Dendritic cell treated with granulocyte-macrophage colony-stimulating factor and Interleukin-4, amounts not matched to agents 40 ng/mL and 50 ng/mL, for 4 days (primary cell): Measurements from ENCODE around the gene DLG4.
"Not testable (repeated sequence)": the region's sequence is repeated elsewhere in the genome, so short reads cannot be mapped to it uniquely, and the experiment has no call there.

Experiments used
- H3K27ac Mint-ChIP-seq: one replicate; pipeline ENCODE4 v1.8.0; 2022; ENCODE audit warnings: mild to moderate bottlenecking, mixed read lengths
- H3K27me3 Mint-ChIP-seq: one replicate; pipeline ENCODE4 v1.8.0; 2022; ENCODE audit warnings: mild to moderate bottlenecking, mixed read lengths
- H3K36me3 Mint-ChIP-seq: one replicate; pipeline ENCODE4 v1.8.0; 2022; ENCODE audit warnings: low read depth, mixed read lengths
- H3K4me1 Mint-ChIP-seq: one replicate; pipeline ENCODE4 v1.8.0; 2022; ENCODE audit warnings: low read depth, mixed read lengths
- H3K4me3 Mint-ChIP-seq: one replicate; pipeline ENCODE4 v1.8.0; 2022; ENCODE audit warnings: mild to moderate bottlenecking, moderate library complexity, mixed read lengths
- H3K9me3 Mint-ChIP-seq: one replicate; pipeline ENCODE4 v1.8.0; 2022; ENCODE audit warnings: mixed read lengths
- intact Hi-C: fragments of 100-400 bp; cut with micrococcal nuclease; formaldehyde crosslinking; loops from one replicate; pipeline ENCODE4 v1.15.0; 2022

The DLG4 gene

DNA sequence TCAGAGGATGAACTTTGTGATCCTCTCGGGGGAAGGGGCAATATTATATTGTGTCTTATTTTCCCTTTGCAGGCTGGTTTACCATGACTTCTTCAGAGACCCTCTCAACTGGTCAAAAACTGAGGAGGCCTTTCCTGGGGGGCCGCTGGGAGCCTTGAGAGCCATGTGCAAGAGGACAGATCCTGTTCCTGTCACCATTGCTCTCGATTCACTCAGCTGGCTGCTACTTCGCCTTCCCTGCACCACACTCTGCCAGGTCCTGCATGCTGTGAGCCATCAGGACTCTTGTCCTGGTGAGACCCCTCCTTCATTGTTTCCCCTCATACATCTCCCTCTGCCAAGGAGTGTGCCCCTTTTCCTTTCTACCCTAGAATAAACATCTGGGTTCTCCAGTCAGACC, 34.9 kb upstream of the DLG4 start:
- intact Hi-C loops, result loop anchor here (5.0 kb wide), 2 partner anchors 37 to 53 kb away; partner anchors contain the start of genes ACADVL, DLG4 and EIF5A
- no peak overlapping the region for H3K4me3 Mint-ChIP-seq
- no peaks in the 10 kb centered on the region for H3K9me3 Mint-ChIP-seq
- peaks cover 87% of the 10 kb centered on the region for H3K36me3 Mint-ChIP-seq
- peaks cover 49% of the 10 kb centered on the region for H3K4me1 Mint-ChIP-seq
- peak overlapping the region; percentile 61 for H3K27ac Mint-ChIP-seq
- H3K27me3 Mint-ChIP-seq, result no peaks in the 10 kb centered on the region

DNA sequence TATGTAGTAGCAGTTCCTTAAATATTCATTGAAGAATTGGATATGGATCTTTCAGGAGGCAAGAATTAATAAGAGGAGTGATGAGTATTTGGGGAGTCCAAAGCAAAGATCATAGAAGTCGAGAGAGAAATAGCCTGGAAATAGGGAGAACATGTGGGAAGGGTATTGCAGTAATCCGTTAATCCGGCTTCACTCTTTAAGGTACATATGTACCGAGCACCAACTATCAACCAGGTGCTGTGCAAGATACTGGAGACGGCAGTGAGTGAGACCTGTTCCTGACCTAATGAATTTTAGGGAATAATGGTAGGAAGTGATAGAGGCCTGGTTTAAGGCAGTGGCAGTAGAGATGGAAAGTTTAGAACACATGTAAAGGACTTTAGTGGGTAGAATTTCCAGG, 33.4 kb upstream of the DLG4 start:
- peaks cover 48% of the 10 kb centered on the region for H3K4me1 Mint-ChIP-seq
- intact Hi-C loops, result loop anchor here (5.0 kb wide), 2 partner anchors 36 to 54 kb away; partner anchors contain the start of genes ACADVL, DLG4 and EIF5A
- no peaks in the 10 kb centered on the region for H3K27me3 Mint-ChIP-seq
- H3K9me3 Mint-ChIP-seq, result no peaks in the 10 kb centered on the region
- peak overlapping the region; percentile 96 for H3K4me3 Mint-ChIP-seq
- peak overlapping the region; percentile 100 for H3K27ac Mint-ChIP-seq
- H3K36me3 Mint-ChIP-seq, result peaks cover 88% of the 10 kb centered on the region

DNA sequence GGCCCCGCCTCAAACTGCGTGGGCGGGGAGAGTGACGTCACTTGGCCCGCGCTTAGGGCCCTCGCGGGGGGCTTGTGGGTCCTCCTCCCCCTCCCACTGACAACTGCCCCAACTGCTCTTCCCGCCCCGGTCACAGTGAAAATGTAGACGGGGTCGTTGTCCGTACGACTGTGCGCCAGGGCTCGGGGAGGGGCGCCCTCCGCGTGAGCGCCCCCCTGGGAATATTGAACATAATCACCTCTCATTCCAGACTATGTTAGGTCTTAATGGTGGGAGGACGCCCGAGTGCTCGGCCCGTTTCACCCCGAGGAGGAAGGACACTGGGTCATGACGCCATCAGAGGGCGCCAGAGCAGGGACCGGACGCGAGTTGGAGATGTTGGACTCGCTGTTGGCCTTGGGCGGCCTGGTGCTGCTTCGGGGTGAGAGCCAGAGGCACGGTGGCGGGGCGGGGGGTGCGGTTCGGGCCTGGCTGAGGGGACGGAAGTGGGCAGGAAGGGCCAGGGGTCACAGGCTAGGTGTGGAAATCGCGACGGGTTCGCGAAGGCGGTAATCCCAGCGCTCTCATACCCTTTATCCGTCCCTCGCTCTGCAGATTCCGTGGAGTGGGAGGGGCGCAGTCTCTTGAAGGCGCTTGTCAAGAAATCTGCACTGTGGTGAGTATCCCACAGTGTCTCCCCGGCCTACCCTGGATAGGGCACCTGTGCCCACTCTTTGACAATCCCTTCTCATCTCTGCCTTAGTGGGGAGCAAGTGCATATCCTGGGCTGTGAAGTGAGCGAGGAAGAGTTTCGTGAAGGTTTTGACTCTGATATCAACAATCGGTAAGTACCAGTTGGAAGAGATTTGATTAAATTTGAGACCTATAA, 32.8 kb upstream of the DLG4 start, which contains the start of gene ELP5:
ELP5 (plus strand) TSS at position 40 of the 868 bp plus-strand sequence; CDS start at position 376, 336 bp downstream.
- Mint-ChIP-seq H3K4me1 (peaks cover 46% of the 10 kb centered on the region), H3K36me3 (peaks cover 82% of the 10 kb centered on the region), H3K27ac (peak within 1 kb of the TSS; percentile 100), H3K9me3 (no peaks in the 10 kb centered on the region), H3K27me3 (no peaks in the 10 kb centered on the region), H3K4me3 (peak within 1 kb of the TSS; percentile 96)
- intact Hi-C loops, result loop anchor here (1.0 to 5.0 kb wide), 5 partner anchors 10 to 55 kb away; partner anchors contain the start of genes ACADVL, DLG4, EIF5A and GABARAP

DNA sequence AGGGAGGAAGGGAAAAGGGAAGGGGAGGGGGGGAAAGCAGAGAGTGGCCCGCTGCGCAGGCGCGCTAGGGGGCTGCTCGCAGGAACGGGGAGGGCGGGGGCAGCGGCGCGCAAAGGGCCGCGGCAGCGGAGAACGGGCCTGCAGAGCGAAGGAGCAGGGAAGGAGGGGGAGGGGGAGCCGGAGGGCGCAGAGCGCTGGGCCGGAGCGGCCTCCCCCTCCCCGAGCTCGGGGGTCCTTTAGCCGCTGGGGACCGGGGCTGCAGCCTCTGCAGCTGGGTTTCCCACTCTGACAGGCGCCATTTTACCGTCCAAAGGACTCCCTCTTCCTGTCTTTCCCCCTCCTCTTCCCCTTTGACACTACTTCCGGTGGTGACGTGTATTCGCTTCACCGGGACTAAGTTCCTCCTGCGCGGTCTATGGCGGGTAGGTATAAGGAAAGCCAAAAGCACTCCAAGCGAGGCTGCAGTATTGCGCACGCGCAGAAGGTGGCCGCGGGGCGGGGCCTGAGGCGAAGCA, 32.1 kb upstream of the DLG4 start, which contains the start of gene CTDNEP1:
CTDNEP1 (minus strand) TSS at position 74 of the 515 bp plus-strand sequence. CDS start 438 bp downstream, outside the sequence.
- peak within 1 kb of the TSS; percentile 100 for H3K27ac Mint-ChIP-seq
- H3K4me1 Mint-ChIP-seq, result peaks cover 50% of the 10 kb centered on the region
- intact Hi-C loops, result loop anchor here (1.0 to 5.0 kb wide), 5 partner anchors 9 to 56 kb away; partner anchors contain the start of genes ACADVL, DLG4, EIF5A and GABARAP
- H3K36me3 Mint-ChIP-seq, result peaks cover 82% of the 10 kb centered on the region
- H3K27me3 Mint-ChIP-seq, result no peaks in the 10 kb centered on the region
- H3K9me3 Mint-ChIP-seq, result no peaks in the 10 kb centered on the region
- H3K4me3 Mint-ChIP-seq, result peak within 1 kb of the TSS; percentile 96

DNA sequence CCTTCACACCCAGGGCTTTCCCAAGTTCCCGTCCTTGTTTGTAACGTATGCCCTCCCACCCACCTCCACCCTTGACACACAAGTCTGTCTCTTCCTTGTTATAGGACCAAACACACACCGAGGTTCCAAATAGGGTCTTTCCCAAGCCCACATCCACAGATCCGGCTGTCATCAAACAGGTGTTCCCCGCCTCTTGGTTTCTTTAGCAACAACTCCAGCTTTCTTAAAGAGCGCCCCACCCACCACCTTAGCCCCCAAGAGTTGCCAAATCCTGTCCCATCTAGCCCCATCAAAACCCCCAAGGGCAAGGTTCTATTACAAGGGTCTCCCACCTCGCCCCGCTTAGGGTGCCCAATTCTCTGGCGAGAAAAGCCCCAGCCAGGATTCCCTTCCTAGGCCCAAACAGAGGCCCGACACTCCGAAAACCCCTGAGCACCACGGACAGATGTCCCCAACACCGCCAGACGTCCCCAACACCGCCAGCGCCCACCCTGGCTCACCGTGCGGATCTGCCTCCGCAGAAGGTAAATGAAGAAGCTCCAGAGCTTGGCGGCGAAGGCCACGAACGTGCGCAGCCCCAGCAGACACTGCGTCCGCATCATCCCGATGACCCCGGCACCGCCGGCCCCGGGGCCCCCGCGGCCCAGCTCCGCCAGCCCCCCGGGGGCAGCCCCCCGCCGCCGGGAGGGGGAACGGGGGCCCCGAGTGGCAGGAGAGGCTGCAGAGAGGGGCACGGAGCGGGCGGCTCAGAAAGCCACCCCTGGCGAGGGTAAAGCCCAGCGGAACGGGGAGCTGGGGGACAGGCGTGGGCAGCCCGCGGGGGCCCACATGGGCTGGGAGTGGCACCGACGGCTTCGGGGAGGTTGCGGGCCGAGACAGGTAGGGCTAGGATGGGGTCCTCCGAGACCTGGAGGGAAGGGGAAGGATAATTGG, 31.3 kb upstream of the DLG4 start:
- H3K9me3 Mint-ChIP-seq, result no peaks in the 10 kb centered on the region
- peaks cover 58% of the 10 kb centered on the region for H3K4me1 Mint-ChIP-seq
- no peaks in the 10 kb centered on the region for H3K27me3 Mint-ChIP-seq
- intact Hi-C loops, result loop anchor here (5.0 kb wide), 2 partner anchors 34 to 56 kb away; partner anchors contain the start of genes ACADVL, DLG4 and EIF5A
- H3K27ac Mint-ChIP-seq, result peak overlapping the region; percentile 100
- H3K4me3 Mint-ChIP-seq, result peak overlapping the region; percentile 96
- H3K36me3 Mint-ChIP-seq, result peaks cover 82% of the 10 kb centered on the region

DNA sequence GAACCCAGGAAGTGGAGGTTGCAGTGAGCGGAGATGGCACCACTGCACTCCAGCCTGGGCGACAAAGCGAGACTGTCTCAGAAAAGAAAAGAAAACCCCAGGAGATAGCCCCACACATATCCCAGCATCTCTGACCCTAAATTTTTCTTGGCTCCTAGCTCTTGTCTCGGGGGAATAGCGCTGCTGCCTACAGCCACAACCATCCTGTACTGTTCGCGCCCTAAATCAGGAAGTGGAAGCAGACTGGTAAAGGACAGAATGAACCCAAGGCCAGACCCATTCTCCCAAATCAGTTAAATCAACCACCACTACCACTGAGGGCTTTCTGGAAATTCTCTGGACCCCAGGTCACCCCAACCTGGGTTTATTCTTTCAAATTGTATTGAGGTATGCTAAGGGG, 30.2 kb upstream of the DLG4 start:
- Mint-ChIP-seq H3K27me3 (no peaks in the 10 kb centered on the region), H3K4me3 (peak overlapping the region; percentile 96), H3K9me3 (no peaks in the 10 kb centered on the region), H3K27ac (peak overlapping the region; percentile 100), H3K36me3 (peaks cover 80% of the 10 kb centered on the region), H3K4me1 (peaks cover 59% of the 10 kb centered on the region)
- intact Hi-C loops, result loop anchor here (5.0 kb wide), 2 partner anchors 33 to 57 kb away; partner anchors contain the start of genes ACADVL, DLG4 and EIF5A

DNA sequence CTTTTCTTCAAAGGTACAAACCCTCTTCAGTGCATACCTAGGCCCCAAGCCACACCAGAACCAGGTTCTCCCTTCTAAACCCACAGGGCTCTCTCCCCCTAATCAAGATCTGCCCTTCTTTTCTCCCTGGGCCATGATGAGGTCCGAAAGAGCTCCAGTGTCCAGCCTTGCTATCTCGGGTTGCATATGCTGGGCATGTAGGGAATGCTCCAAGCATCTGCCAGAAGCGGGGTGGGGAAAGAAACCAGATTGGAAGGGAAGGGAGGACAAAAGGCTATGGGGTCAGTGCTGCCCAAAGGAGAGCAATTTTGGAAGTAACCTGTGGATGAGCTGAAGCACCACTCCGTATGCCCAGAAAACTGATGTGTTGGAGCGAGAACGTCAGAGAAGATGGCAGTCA, 29.6 kb upstream of the DLG4 start:
- no peaks in the 10 kb centered on the region for H3K27me3 Mint-ChIP-seq
- no peaks in the 10 kb centered on the region for H3K9me3 Mint-ChIP-seq
- peaks cover 80% of the 10 kb centered on the region for H3K36me3 Mint-ChIP-seq
- H3K4me3 Mint-ChIP-seq, result peak overlapping the region; percentile 96
- intact Hi-C loops, result no loop called here
- H3K4me1 Mint-ChIP-seq, result peaks cover 61% of the 10 kb centered on the region
- H3K27ac Mint-ChIP-seq, result peak overlapping the region; percentile 100

DNA sequence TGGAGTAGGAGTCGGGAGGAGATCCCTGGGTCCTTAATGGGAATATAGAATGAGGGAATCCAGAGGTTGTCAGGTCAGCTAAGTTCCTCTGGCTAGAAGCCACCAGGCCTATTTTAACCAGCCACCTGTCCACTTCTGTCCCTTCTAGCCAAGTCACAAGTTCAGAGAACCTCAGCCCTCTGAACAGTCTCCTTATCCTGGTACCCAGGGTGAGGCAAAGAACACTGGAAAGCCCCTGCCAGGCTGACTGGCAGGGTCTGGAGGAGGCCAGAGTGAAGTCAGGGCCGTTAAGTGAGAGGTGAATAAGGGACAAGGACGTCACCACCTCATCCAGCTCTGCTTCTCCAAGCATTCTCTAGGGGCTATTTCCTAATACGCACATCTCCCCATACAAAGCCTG, 29.2 kb upstream of the DLG4 start:
- Mint-ChIP-seq H3K4me3 (no peak overlapping the region), H3K4me1 (peaks cover 65% of the 10 kb centered on the region), H3K27ac (peak overlapping the region; percentile 100), H3K9me3 (no peaks in the 10 kb centered on the region), H3K27me3 (no peaks in the 10 kb centered on the region), H3K36me3 (peaks cover 80% of the 10 kb centered on the region)
- intact Hi-C loops, result no loop called here

DNA sequence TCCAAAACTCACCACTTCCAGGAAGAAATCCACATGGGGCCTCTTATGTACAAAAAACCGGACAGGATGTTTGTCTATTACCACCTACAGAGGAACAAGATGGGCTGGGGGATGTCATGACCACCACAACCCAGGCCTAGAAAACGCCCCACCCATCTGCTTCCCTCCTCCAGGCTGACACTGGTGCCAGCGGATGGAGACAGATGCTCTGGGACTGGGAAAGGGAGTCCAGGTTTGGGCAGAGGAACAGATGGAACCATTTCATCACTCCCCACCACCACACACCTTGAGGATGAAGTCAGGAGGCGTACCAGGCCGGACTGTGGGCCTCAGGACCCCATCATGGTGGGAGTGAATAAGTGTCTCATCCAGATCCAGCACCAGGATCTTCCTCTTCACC, 27.1 kb upstream of the DLG4 start:
- H3K27me3 Mint-ChIP-seq, result no peaks in the 10 kb centered on the region
- H3K9me3 Mint-ChIP-seq, result no peaks in the 10 kb centered on the region
- intact Hi-C loops, result no loop called here
- peaks cover 57% of the 10 kb centered on the region for H3K4me1 Mint-ChIP-seq
- H3K36me3 Mint-ChIP-seq, result peaks cover 81% of the 10 kb centered on the region
- H3K27ac Mint-ChIP-seq, result no peak overlapping the region
- H3K4me3 Mint-ChIP-seq, result no peak overlapping the region

DNA sequence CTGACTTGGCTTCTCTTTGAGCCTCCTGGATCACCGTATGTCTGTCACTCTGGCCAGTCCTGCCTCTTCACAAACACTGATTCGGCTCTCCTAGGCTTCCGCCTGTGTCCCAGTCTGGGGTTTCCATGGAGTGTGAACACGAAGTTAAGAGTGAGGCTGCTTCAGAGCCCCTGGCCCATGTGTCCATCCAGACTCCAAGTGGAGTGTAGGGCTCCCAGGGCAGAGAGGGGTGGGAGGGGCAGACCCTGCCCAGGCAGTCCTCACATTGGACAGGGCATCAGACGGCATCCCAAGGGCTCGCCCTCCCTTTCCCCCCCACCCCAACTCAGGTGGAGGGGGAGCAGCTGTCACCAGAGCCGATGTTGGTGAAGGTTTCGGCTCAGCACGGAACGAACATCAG, 24.2 kb upstream of the DLG4 start:
- Mint-ChIP-seq H3K4me3 (peak overlapping the region; percentile 98), H3K36me3 (peaks cover 87% of the 10 kb centered on the region), H3K4me1 (peaks cover 54% of the 10 kb centered on the region), H3K27ac (peak overlapping the region; percentile 98)
- intact Hi-C loops, result loop anchor here (5.0 kb wide), 1 partner anchor 38 kb away; the partner anchor contains the start of gene SLC2A4
- H3K9me3 Mint-ChIP-seq, H3K27me3 Mint-ChIP-seq: not testable (repeated sequence)

DNA sequence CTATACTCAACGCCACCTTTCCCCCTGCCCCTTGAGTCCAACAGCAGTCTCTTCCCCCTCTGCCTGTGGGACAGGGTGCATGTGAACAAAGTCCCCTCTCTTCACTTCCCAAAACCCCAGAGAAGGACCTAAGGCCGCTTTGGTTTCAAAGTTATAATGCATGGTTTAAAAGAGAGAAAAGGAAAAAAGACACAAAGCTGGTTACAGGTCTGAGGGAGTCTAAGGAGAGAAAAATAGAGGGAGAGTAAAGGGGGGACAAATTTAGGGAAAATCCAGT, 23.8 kb upstream of the DLG4 start:
- H3K4me3 Mint-ChIP-seq, result peak overlapping the region; percentile 98
- peak overlapping the region; percentile 98 for H3K27ac Mint-ChIP-seq
- intact Hi-C loops, result loop anchor here (5.0 kb wide), 1 partner anchor 39 kb away; the partner anchor contains the start of gene SLC2A4
- no peaks in the 10 kb centered on the region for H3K9me3 Mint-ChIP-seq
- H3K4me1 Mint-ChIP-seq, result peaks cover 50% of the 10 kb centered on the region
- H3K36me3 Mint-ChIP-seq, result peaks cover 87% of the 10 kb centered on the region
- H3K27me3 Mint-ChIP-seq, result no peaks in the 10 kb centered on the region

DNA sequence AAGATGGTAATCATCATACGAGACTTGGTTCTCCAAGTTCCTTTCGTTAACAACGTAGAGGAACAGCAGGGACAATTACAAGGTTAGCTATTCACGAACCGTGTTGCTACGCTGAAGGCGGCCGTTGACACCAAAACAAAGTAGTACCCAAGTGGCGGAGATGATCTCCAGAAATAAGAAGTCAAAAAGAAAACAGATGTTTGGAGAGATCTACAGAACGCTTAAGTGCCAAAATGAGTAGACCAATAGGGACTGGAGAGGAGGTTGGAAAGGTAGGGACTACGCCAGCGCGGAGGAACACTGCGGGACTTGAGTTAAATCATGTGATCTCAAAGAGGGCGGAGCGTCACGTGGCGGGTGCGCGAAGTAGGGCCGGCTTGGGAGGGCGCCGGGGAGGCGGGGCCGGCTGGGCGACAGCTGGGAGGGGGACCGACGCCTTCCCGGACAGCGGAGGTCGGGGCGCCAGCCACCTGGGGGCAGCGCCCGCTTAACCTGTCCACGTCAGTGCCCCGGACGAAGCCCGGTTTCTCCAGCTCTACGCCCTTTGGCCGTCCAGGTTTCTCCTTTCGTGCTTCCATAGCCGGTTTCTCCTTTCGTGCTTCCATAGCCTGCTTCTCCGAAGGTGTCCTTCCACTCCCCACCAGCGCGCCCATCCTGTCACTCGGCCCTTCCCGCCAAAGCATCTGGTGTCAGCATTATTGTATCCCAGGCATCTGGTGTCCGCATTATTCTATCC, 23.2 kb upstream of the DLG4 start:
- intact Hi-C loops, result loop anchor here (1.0 to 5.0 kb wide), 2 partner anchors 9 to 39 kb away; partner anchors contain the start of genes ELP5 and SLC2A4
- Mint-ChIP-seq H3K9me3 (no peaks in the 10 kb centered on the region), H3K27me3 (no peaks in the 10 kb centered on the region), H3K4me3 (peak overlapping the region; percentile 98), H3K4me1 (peaks cover 48% of the 10 kb centered on the region), H3K27ac (peak overlapping the region; percentile 98), H3K36me3 (peaks cover 90% of the 10 kb centered on the region)
